ENCODE results near the gene TMEM151A.
"Not testable (repeated sequence)": the region's sequence is repeated elsewhere in the genome, so short reads cannot be mapped to it uniquely, and the experiment has no call there.

Gene TMEM151A

GRCh38 chr11:66291706-66292542 is at the start of gene TMEM151A:
TMEM151A (plus strand) TSS chr11:66291894; CDS start chr11:66292014, 120 bp downstream.
- DNase-seq, result peak; percentile 46

- no peak for DNase-seq
Observed at GRCh38 chr11:66242095-66242765, 49.5 kb upstream of the TMEM151A start.

- no peak for DNase-seq
Observed at GRCh38 chr11:66243782-66244535, 47.7 kb upstream of the TMEM151A start.

- no peak for DNase-seq
Observed at GRCh38 chr11:66247295-66247694, 44.4 kb upstream of the TMEM151A start.

- DNase-seq, result no peak
Observed at GRCh38 chr11:66247801-66248200, 43.9 kb upstream of the TMEM151A start.

- no peak for DNase-seq
Observed at GRCh38 chr11:66248903-66249302, 42.8 kb upstream of the TMEM151A start.

- DNase-seq, result no peak
Observed at GRCh38 chr11:66251809-66252208, 39.9 kb upstream of the TMEM151A start.

- DNase-seq, result not testable (repeated sequence)
Observed at GRCh38 chr11:66253081-66253480, 38.6 kb upstream of the TMEM151A start.

- no peak for DNase-seq
Observed at GRCh38 chr11:66258473-66258893, 33.2 kb upstream of the TMEM151A start.

- no peak for DNase-seq
Observed at GRCh38 chr11:66259225-66259624, 32.5 kb upstream of the TMEM151A start.

- DNase-seq, result no peak
Observed at GRCh38 chr11:66259956-66260355, 31.7 kb upstream of the TMEM151A start.

GRCh38 chr11:66261578-66261977 is 30.1 kb upstream of the TMEM151A start:
- DNase-seq, result no peak

GRCh38 chr11:66262191-66262590 is 29.5 kb upstream of the TMEM151A start:
- DNase-seq, result no peak

- no peak for DNase-seq
Observed at GRCh38 chr11:66262696-66263095, 29.0 kb upstream of the TMEM151A start.

GRCh38 chr11:66263231-66263630 is 28.5 kb upstream of the TMEM151A start:
- DNase-seq, result no peak

GRCh38 chr11:66263785-66264184 is 27.9 kb upstream of the TMEM151A start:
- DNase-seq, result no peak

- no peak for DNase-seq
Observed at GRCh38 chr11:66264383-66264782, 27.3 kb upstream of the TMEM151A start.

- DNase-seq, result peak; percentile 42
Observed at GRCh38 chr11:66264914-66265313, 26.8 kb upstream of the TMEM151A start.

- DNase-seq, result no peak
Observed at GRCh38 chr11:66265531-66266377, 25.9 kb upstream of the TMEM151A start.

GRCh38 chr11:66266378-66267038 is 25.2 kb upstream of the TMEM151A start:
- no peak for DNase-seq

- no peak for DNase-seq
Observed at GRCh38 chr11:66267039-66267378, 24.7 kb upstream of the TMEM151A start.

Data from stimulated activated CD4-positive, alpha-beta T cell treated with anti-CD3 and anti-CD28 coated beads, Interleukin-12 subunit alpha, Interleukin-12 subunit beta, amount 100 ng/mL, for 4 hours (primary cell).